HepG2 (cell line): ENCODE measurements around the gene GNAI2. TPM values are rescaled to one million over a fixed set of nuclear protein-coding genes. Genes with fewer than 3 reads are reported as not detected.

Source experiments
- AKAP8 ChIP-seq: sonication (generic); formaldehyde crosslinking; IDR thresholded peaks from 2 replicates; pipeline ENCODE4 v1.5.1; 2020; ENCODE audit warnings: mild to moderate bottlenecking, missing genetic modification reagents
- ATM ChIP-seq: fragments of 450-650 bp; IDR thresholded peaks from 2 replicates; pipeline ENCODE4 v1.7.1; 2017; ENCODE audit warnings: mild to moderate bottlenecking, borderline replicate concordance
- ELF1 ChIP-seq: sonication (generic); formaldehyde crosslinking; IDR thresholded peaks from 2 replicates; pipeline ENCODE4 v1.4.0; 2020; ENCODE audit warnings: missing genetic modification reagents
- GPBP1L1 ChIP-seq: sonication (generic); formaldehyde crosslinking; IDR thresholded peaks from 2 replicates; pipeline ENCODE4 v1.5.0; 2020; ENCODE audit warnings: mild to moderate bottlenecking, missing genetic modification reagents
- HES4 ChIP-seq: sonication (generic); formaldehyde crosslinking; IDR thresholded peaks from 2 replicates; pipeline ENCODE4 v1.9.0; 2021; ENCODE audit warnings: mild to moderate bottlenecking, missing genetic modification reagents, borderline replicate concordance
- KLF11 ChIP-seq: IDR thresholded peaks from 2 replicates; pipeline ENCODE4 v1.6.1; 2016; ENCODE audit warnings: missing compliant biosample characterization
- KLF13 ChIP-seq: sonication (generic); formaldehyde crosslinking; IDR thresholded peaks from 2 replicates; pipeline ENCODE4 v1.4.0; 2020; ENCODE audit warnings: mild to moderate bottlenecking, missing genetic modification reagents
- MAFG ChIP-seq: sonication (generic); formaldehyde crosslinking; IDR thresholded peaks from 2 replicates; pipeline ENCODE4 v1.5.1; 2020; ENCODE audit warnings: mild to moderate bottlenecking, missing genetic modification reagents
- NKX3-1 ChIP-seq: sonication (generic); formaldehyde crosslinking; IDR thresholded peaks from 2 replicates; pipeline ENCODE4 v1.5.0; 2020; ENCODE audit warnings: missing genetic modification reagents
- NR3C1 ChIP-seq: sonication (generic); formaldehyde crosslinking; IDR thresholded peaks from 2 replicates; pipeline ENCODE4 v1.4.0; 2020; ENCODE audit warnings: missing genetic modification reagents
- RBM22 ChIP-seq: fragments of 200-400 bp; formaldehyde crosslinking; optimal IDR thresholded peaks from 2 replicates; pipeline ENCODE3; 2017; ENCODE audit warnings: mild to moderate bottlenecking, low read length, moderate library complexity
- SETDB1 ChIP-seq: sonication (generic); formaldehyde crosslinking; IDR thresholded peaks from 2 replicates; pipeline ENCODE4 v1.5.1; 2020; ENCODE audit warnings: missing genetic modification reagents, mild to moderate bottlenecking, borderline replicate concordance
- SMAD1 ChIP-seq: sonication (generic); formaldehyde crosslinking; IDR thresholded peaks from 2 replicates; pipeline ENCODE4 v1.4.0; 2020; ENCODE audit warnings: missing genetic modification reagents, low read depth, mild to moderate bottlenecking, borderline replicate concordance
- SUZ12 ChIP-seq: fragments of 150-350 bp; IDR thresholded peaks from 2 replicates; pipeline ENCODE4 v1.6.1; 2014; ENCODE audit warnings: low read depth, low read length
- SYNCRIP ChIP-seq: fragments of 200-400 bp; formaldehyde crosslinking; IDR thresholded peaks from 2 replicates; pipeline ENCODE4 v1.6.1; 2018; ENCODE audit warnings: mild to moderate bottlenecking, low read depth, low read length; ENCODE audit not compliant: insufficient read depth
- ZFP36 ChIP-seq: fragments of 150-350 bp; IDR thresholded peaks from 2 replicates; pipeline ENCODE4 v1.6.1; 2018; ENCODE audit warnings: borderline replicate concordance, low read length, low read depth; ENCODE audit not compliant: partially characterized antibody
- ZNF44 ChIP-seq: sonication (generic); formaldehyde crosslinking; IDR thresholded peaks from 2 replicates; pipeline ENCODE4 v1.5.1; 2020; ENCODE audit warnings: mild to moderate bottlenecking, missing genetic modification reagents
- ZNF639 ChIP-seq: conservative IDR thresholded peaks from 2 replicates; pipeline ENCODE4 v1.6.1; 2018; ENCODE audit warnings: missing genetic modification reagents
- ZNF761 ChIP-seq: sonication (generic); formaldehyde crosslinking; conservative IDR thresholded peaks from 2 replicates; pipeline ENCODE4 v1.4.0; 2020; ENCODE audit warnings: mild to moderate bottlenecking, missing genetic modification reagents
- ZNF792 ChIP-seq: IDR thresholded peaks from 2 replicates; pipeline ENCODE4 v1.6.1; 2016
- polyA plus RNA-seq, 8 experiments: library from polyadenylated mRNA; depleted of rRNA in 3 of 8; stranded (reverse) in 7 of 8; unstranded in 1 of 8; fragments of >200 nt; fragmentation: Illumina TruSeq in 4 of 8; extraction: Trizol in 4 of 8; gene quantifications; 2 replicates each; pipeline versions ENCODE4 v1.2.1 to v1.2.3, GENCODE V29; 2011 to 2016; ENCODE audit warnings: low read depth in 4 of 8, missing spikeins in 1 of 8, mixed read lengths in 1 of 8; ENCODE audit not compliant: insufficient read depth in 1 of 8
- total RNA-seq, 5 experiments: library from RNA; depleted of rRNA; stranded (reverse); fragments of >200 nt; fragmentation: Illumina TruSeq; extraction: Trizol; gene quantifications; 2 replicates each; pipeline ENCODE4 v1.2.3, GENCODE V29; 2016; ENCODE audit warnings: low read depth in 1 of 5
- TF ChIP-seq, protein P1 (sequence below): sonication (generic); formaldehyde crosslinking; IDR thresholded peaks from 2 replicates; pipeline ENCODE4 v1.4.0; 2020; ENCODE audit warnings: mild to moderate bottlenecking, low read depth, missing genetic modification reagents
- TF ChIP-seq, protein P2 (sequence below): sonication (generic); formaldehyde crosslinking; IDR thresholded peaks from 2 replicates; pipeline ENCODE4 v1.4.0; 2020; ENCODE audit warnings: mild to moderate bottlenecking, missing genetic modification reagents
- TF ChIP-seq, protein P3 (sequence below): sonication (generic); formaldehyde crosslinking; IDR thresholded peaks from 2 replicates; pipeline ENCODE4 v1.4.0; 2020; ENCODE audit warnings: mild to moderate bottlenecking, missing genetic modification reagents
- TF ChIP-seq, protein P4 (sequence below): sonication (generic); formaldehyde crosslinking; IDR thresholded peaks from 2 replicates; pipeline ENCODE4 v1.5.1; 2020; ENCODE audit warnings: missing genetic modification reagents, mild to moderate bottlenecking, borderline replicate concordance

Gene GNAI2
- total and polyA plus RNA-seq, 2 of the 13 experiments (the other 11 are each of a cell fraction or from before 2014, with no cell fraction given) = 51.1 to 66.2 TPM

DNA sequence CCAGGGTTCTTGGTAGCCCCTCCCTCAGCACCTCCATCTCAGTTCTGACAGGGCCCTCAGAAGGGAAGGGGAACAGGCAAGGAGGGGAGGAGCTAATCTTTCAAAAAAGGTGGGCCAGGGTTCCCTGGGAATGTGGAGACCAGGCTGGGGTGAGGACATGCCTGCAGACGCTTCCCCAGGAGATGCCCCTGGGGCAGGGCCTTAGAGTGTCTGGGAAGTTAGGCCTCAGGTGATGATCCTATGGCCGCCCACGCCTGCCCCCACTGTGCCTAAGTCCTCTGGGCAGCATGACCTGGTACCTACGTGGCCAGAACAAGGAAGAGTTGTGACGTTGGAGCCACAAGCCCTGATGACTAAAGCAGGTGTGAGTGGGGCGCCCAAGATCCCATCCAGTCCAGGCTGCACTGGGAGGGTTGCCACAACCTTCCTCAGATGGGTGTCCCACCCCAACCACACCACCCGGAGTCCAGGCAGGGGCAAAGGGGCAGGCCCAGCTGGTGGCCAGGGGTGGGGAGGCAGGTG lies 29.0 kb downstream of the GNAI2 start (continued):
- TF ChIP-seq GPBP1L1 (CRISPR knock-in tag) (no peak), ZFP36 (no peak), MAFG (no peak), KLF11 (CRISPR knock-in tag) (no peak), NKX3-1 (no peak), SMAD1 (CRISPR knock-in tag) (no peak), RBM22 (no peak), ZNF792 (CRISPR knock-in tag) (no peak), SYNCRIP (no peak), HES4 (CRISPR knock-in tag) (no peak), AKAP8 (CRISPR knock-in tag) (peak; percentile 63), ZNF761 (CRISPR knock-in tag) (no peak), ELF1 (CRISPR knock-in tag) (0 out of 2 replicates have a peak, but pooled peaks have one; percentile 3), SUZ12 (no peak), ZNF44 (CRISPR knock-in tag) (no peak), NR3C1 (CRISPR knock-in tag) (no peak), ATM (no peak), ZNF639 (CRISPR knock-in tag) (no peak), SETDB1 (CRISPR knock-in tag) (no peak), KLF13 (CRISPR knock-in tag) (no peak)
- TF ChIP-seq, protein P1, sequence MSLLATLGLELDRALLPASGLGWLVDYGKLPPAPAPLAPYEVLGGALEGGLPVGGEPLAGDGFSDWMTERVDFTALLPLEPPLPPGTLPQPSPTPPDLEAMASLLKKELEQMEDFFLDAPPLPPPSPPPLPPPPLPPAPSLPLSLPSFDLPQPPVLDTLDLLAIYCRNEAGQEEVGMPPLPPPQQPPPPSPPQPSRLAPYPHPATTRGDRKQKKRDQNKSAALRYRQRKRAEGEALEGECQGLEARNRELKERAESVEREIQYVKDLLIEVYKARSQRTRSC (CRISPR knock-in tag) = no peak
- TF ChIP-seq, protein P2, sequence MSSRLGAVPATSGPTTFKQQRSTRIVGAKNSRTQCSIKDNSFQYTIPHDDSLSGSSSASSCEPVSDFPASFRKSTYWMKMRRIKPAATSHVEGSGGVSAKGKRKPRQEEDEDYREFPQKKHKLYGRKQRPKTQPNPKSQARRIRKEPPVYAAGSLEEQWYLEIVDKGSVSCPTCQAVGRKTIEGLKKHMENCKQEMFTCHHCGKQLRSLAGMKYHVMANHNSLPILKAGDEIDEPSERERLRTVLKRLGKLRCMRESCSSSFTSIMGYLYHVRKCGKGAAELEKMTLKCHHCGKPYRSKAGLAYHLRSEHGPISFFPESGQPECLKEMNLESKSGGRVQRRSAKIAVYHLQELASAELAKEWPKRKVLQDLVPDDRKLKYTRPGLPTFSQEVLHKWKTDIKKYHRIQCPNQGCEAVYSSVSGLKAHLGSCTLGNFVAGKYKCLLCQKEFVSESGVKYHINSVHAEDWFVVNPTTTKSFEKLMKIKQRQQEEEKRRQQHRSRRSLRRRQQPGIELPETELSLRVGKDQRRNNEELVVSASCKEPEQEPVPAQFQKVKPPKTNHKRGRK = no peak
- TF ChIP-seq, protein P3, sequence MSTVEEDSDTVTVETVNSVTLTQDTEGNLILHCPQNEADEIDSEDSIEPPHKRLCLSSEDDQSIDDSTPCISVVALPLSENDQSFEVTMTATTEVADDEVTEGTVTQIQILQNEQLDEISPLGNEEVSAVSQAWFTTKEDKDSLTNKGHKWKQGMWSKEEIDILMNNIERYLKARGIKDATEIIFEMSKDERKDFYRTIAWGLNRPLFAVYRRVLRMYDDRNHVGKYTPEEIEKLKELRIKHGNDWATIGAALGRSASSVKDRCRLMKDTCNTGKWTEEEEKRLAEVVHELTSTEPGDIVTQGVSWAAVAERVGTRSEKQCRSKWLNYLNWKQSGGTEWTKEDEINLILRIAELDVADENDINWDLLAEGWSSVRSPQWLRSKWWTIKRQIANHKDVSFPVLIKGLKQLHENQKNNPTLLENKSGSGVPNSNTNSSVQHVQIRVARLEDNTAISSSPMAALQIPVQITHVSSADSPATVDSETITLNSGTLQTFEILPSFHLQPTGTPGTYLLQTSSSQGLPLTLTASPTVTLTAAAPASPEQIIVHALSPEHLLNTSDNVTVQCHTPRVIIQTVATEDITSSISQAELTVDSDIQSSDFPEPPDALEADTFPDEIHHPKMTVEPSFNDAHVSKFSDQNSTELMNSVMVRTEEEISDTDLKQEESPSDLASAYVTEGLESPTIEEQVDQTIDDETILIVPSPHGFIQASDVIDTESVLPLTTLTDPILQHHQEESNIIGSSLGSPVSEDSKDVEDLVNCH (CRISPR knock-in tag) = no peak
- TF ChIP-seq, protein P4, sequence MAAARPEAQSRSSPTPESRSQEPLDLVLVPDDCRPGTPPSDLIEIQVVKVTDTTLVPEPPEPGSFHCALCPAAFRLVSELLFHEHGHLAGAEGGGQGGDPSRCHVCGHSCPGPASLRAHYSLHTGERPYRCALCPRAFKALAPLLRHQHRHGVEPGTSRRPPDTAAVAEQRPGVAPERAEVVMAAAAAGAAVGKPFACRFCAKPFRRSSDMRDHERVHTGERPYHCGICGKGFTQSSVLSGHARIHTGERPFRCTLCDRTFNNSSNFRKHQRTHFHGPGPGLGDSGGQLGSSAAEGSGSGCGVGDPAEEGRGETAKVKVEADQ (CRISPR knock-in tag) = no peak
